ENCODE data around the gene SMARCAD1.

The SMARCAD1 gene

DNA sequence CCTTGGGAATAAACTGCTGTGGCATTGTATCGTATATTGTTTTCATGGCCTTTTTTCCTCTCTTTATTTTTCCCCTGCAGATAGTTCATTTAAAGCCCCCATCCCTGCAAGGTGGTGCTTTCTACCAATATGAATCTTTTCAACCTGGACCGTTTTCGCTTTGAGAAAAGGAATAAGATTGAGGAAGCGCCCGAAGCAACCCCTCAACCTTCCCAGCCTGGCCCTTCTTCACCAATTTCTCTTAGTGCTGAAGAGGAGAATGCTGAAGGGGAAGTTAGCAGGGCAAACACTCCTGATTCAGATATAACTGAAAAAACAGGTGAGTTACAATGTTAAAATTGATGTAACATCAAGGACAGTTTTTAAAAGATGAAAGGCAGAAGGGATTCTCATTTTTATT is 601 bp downstream of the SMARCAD1 start:
- no CpG with 5 or more reads among the region's 5 CpGs for WGBS (ENCODE audit: extremely low coverage, insufficient coverage, insufficient read length)
- peak overlapping the region; percentile 48 for H3K14ac ChIP-seq (ENCODE audit: low read length)
- H3K4me1 ChIP-seq (ENCODE audit: control insufficient read depth in 1 of 2, insufficient read depth in 2 of 2, low read length in 2 of 2): peaks cover 3 to 4% of the 10 kb centered on the region in 2 experiments
- peak overlapping the region; percentile 86 for H2AFZ ChIP-seq (ENCODE audit: insufficient read depth, low read length, poor library complexity)
- peak overlapping the region; percentile 93 for H3K4me2 ChIP-seq (ENCODE audit: low read length)
- peaks cover under 1% of the 10 kb centered on the region for H3K9me3 ChIP-seq (ENCODE audit: insufficient read depth, low read depth, low read length)
- H3K4me3 ChIP-seq (ENCODE audit: low read depth, low read length): peak overlapping the region; percentile 81
- H2AK5ac ChIP-seq (ENCODE audit: low read length): no peak overlapping the region
- H3K79me2 ChIP-seq (ENCODE audit: control insufficient read depth, insufficient read depth, low read length, poor library complexity): peaks cover 6% of the 10 kb centered on the region
- H3K18ac ChIP-seq (ENCODE audit: low read length): no peak overlapping the region
- peak overlapping the region; percentile 84 for H4K12ac ChIP-seq (ENCODE audit: low read depth, low read length)
- H3K36me3 ChIP-seq (ENCODE audit: control insufficient read depth in 1 of 2, insufficient read depth in 2 of 2, low read length in 2 of 2): peaks cover 6% of the 10 kb centered on the region in 2 experiments
- H3K9ac ChIP-seq (ENCODE audit: low read length): peak overlapping the region; percentile 73
- H2BK5ac ChIP-seq (ENCODE audit: low read depth, low read length, poor library complexity): peak overlapping the region; percentile 84
- no peak overlapping the region for H3K27ac ChIP-seq (ENCODE audit: low read depth, low read length)
- no peak overlapping the region for H2BK120ac ChIP-seq (ENCODE audit: insufficient read depth, low read length, poor library complexity)
- H3K79me1 ChIP-seq (ENCODE audit: low read length): peaks cover 6% of the 10 kb centered on the region
- H4K91ac ChIP-seq (ENCODE audit: low read depth, low read length): peak overlapping the region; percentile 87
- no peak overlapping the region for H2BK12ac ChIP-seq (ENCODE audit: low read length)
- H3K27me3 ChIP-seq (ENCODE audit: insufficient read depth, low read length): no peaks in the 10 kb centered on the region
- no peak for DNase-seq
- H3K23ac ChIP-seq (ENCODE audit: low read length): no peak overlapping the region
- peak overlapping the region; percentile 98 for H4K8ac ChIP-seq (ENCODE audit: low read depth, low read length)
- peak overlapping the region; percentile 87 for H3K4ac ChIP-seq (ENCODE audit: low read depth, low read length)

DNA sequence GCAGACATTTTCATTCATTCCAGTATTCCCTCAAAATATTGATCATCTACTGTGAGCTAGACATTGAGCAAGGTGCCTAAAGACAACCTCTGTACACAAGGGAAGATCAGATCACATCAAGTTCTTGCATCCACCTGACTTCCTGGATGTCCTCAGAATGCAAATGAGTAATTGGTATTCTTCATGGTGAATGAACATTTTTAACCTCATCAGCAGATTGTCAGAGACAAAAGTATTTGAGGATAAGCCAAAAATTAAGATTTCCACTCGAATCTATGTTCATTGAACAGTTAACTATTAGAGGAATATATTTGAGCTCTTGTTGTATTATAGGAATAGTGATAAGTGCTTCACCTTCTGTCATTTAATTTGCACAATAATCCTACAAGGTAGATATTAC is 1.3 kb downstream of the SMARCAD1 start:
- H4K8ac ChIP-seq (ENCODE audit: low read depth, low read length): no peak overlapping the region
- H4K12ac ChIP-seq (ENCODE audit: low read depth, low read length): no peak overlapping the region
- H2BK12ac ChIP-seq (ENCODE audit: low read length): no peak overlapping the region
- H3K23ac ChIP-seq (ENCODE audit: low read length): no peak overlapping the region
- no peak overlapping the region for H3K14ac ChIP-seq (ENCODE audit: low read length)
- H3K18ac ChIP-seq (ENCODE audit: low read length): no peak overlapping the region
- H2BK5ac ChIP-seq (ENCODE audit: low read depth, low read length, poor library complexity): no peak overlapping the region
- H3K4me2 ChIP-seq (ENCODE audit: low read length): peak overlapping the region; percentile 93
- no peak for DNase-seq
- H2AK5ac ChIP-seq (ENCODE audit: low read length): no peak overlapping the region
- H3K4me3 ChIP-seq (ENCODE audit: low read depth, low read length): no peak overlapping the region
- no peaks in the 10 kb centered on the region for H3K9me3 ChIP-seq (ENCODE audit: insufficient read depth, low read depth, low read length)
- H2BK120ac ChIP-seq (ENCODE audit: insufficient read depth, low read length, poor library complexity): no peak overlapping the region
- peaks cover 6% of the 10 kb centered on the region for H3K79me2 ChIP-seq (ENCODE audit: control insufficient read depth, insufficient read depth, low read length, poor library complexity)
- WGBS (ENCODE audit: extremely low coverage, insufficient coverage, insufficient read length): no CpG with 5 or more reads among the region's 1 CpG
- H3K36me3 ChIP-seq (ENCODE audit: control insufficient read depth in 1 of 2, insufficient read depth in 2 of 2, low read length in 2 of 2): peaks cover 6% of the 10 kb centered on the region in 2 experiments
- no peak overlapping the region for H3K27ac ChIP-seq (ENCODE audit: low read depth, low read length)
- peaks cover 3 to 4% of the 10 kb centered on the region in 2 experiments for H3K4me1 ChIP-seq (ENCODE audit: control insufficient read depth in 1 of 2, insufficient read depth in 2 of 2, low read length in 2 of 2)
- no peak overlapping the region for H3K9ac ChIP-seq (ENCODE audit: low read length)
- H3K4ac ChIP-seq (ENCODE audit: low read depth, low read length): peak overlapping the region; percentile 87
- H3K27me3 ChIP-seq (ENCODE audit: insufficient read depth, low read length): no peaks in the 10 kb centered on the region
- peaks cover 6% of the 10 kb centered on the region for H3K79me1 ChIP-seq (ENCODE audit: low read length)
- no peak overlapping the region for H4K91ac ChIP-seq (ENCODE audit: low read depth, low read length)
- H2AFZ ChIP-seq (ENCODE audit: insufficient read depth, low read length, poor library complexity): no peak overlapping the region

DNA sequence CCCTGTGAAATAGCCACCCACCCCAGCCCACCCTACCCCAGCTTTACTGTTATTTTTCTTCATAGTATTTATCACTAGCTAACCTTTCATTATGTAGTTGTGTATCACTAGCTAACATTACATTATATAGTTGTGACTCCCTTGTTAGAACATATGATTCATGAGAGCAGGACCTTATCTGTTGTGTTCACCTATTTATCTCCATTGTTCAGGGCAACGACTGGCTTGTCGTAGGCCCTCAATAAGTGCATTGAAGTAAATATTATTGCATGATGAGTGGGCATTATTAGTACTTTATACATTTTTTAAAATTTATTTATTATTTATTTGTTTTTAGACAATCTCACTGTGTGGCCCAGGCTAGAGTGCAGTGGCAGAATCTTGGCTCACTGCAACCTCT is 4.2 kb downstream of the SMARCAD1 start:
- no CpG with 5 or more reads among the region's 2 CpGs for WGBS (ENCODE audit: extremely low coverage, insufficient coverage, insufficient read length)
- H3K27ac ChIP-seq (ENCODE audit: low read depth, low read length): no peak overlapping the region

DNA sequence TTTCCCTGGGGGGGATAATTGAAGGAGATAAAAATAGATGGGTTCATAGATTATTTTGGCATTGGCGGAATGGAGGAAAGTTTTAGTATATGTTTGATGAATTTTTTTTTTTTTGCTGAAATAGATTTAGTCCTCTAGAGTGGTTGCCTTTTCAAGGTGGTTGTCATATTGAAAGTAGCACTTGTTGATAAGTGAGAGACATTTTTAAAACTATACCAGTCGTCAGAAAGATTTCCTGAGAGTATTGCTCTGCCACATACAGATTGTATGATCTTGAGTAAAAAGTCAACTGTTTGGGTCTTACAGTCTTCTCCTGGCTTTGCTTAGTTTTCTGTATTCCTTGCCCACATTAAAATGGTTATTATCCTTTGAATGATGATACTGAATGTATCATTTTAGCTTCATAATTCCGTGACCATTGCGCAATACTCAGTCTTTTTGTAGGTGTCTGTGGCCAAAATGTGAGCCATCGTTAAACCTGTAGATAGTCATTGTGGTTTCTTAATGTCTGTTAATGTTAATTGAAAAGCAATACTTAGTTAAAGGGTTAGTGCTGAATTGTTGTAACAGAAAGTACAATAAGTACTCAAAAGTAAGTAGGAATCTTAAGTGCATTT is 7.1 kb downstream of the SMARCAD1 start:
- Histone ChIP-seq H4K8ac (ENCODE audit: low read depth, low read length) (no peak overlapping the region), H3K27me3 (ENCODE audit: insufficient read depth, low read length) (no peaks in the 10 kb centered on the region)
- WGBS (ENCODE audit: extremely low coverage, insufficient coverage, insufficient read length): 100% methylated on average over 1 of the region's 5 CpGs

More for the DNA sequence above, 4.2 kb downstream of the SMARCAD1 start:
- peaks cover 6% of the 10 kb centered on the region for H3K79me1 ChIP-seq (ENCODE audit: low read length)
- peaks cover 3 to 4% of the 10 kb centered on the region in 2 experiments for H3K4me1 ChIP-seq (ENCODE audit: control insufficient read depth in 1 of 2, insufficient read depth in 2 of 2, low read length in 2 of 2)
- H3K18ac ChIP-seq (ENCODE audit: low read length): no peak overlapping the region
- H4K91ac ChIP-seq (ENCODE audit: low read depth, low read length): no peak overlapping the region
- H3K4me2 ChIP-seq (ENCODE audit: low read length): no peak overlapping the region
- no peak overlapping the region for H3K4ac ChIP-seq (ENCODE audit: low read depth, low read length)
- no peak overlapping the region for H3K4me3 ChIP-seq (ENCODE audit: low read depth, low read length)
- no peak overlapping the region for H2BK120ac ChIP-seq (ENCODE audit: insufficient read depth, low read length, poor library complexity)
- no peak overlapping the region for H2AK5ac ChIP-seq (ENCODE audit: low read length)
- peaks cover 6% of the 10 kb centered on the region for H3K79me2 ChIP-seq (ENCODE audit: control insufficient read depth, insufficient read depth, low read length, poor library complexity)
- no peak overlapping the region for H4K8ac ChIP-seq (ENCODE audit: low read depth, low read length)
- no peak overlapping the region for H2AFZ ChIP-seq (ENCODE audit: insufficient read depth, low read length, poor library complexity)
- no peak for DNase-seq
- H3K14ac ChIP-seq (ENCODE audit: low read length): no peak overlapping the region
- peaks cover 7 to 12% of the 10 kb centered on the region in 2 experiments for H3K36me3 ChIP-seq (ENCODE audit: control insufficient read depth in 1 of 2, insufficient read depth in 2 of 2, low read length in 2 of 2)
- H3K9ac ChIP-seq (ENCODE audit: low read length): no peak overlapping the region
- no peak overlapping the region for H3K23ac ChIP-seq (ENCODE audit: low read length)
- no peak overlapping the region for H2BK5ac ChIP-seq (ENCODE audit: low read depth, low read length, poor library complexity)
- H3K9me3 ChIP-seq (ENCODE audit: insufficient read depth, low read depth, low read length): no peaks in the 10 kb centered on the region
- no peak overlapping the region for H4K12ac ChIP-seq (ENCODE audit: low read depth, low read length)
- H3K27me3 ChIP-seq (ENCODE audit: insufficient read depth, low read length): no peaks in the 10 kb centered on the region
- H2BK12ac ChIP-seq (ENCODE audit: low read length): no peak overlapping the region

More for the DNA sequence above, 7.1 kb downstream of the SMARCAD1 start:
- Histone ChIP-seq H3K4me1 (ENCODE audit: control insufficient read depth in 1 of 2, insufficient read depth in 2 of 2, low read length in 2 of 2) (no peaks in the 10 kb centered on the region), H3K4ac (ENCODE audit: low read depth, low read length) (no peak overlapping the region), H2BK5ac (ENCODE audit: low read depth, low read length, poor library complexity) (no peak overlapping the region), H3K4me2 (ENCODE audit: low read length) (no peak overlapping the region), H3K23ac (ENCODE audit: low read length) (no peak overlapping the region), H3K4me3 (ENCODE audit: low read depth, low read length) (no peak overlapping the region), H3K27ac (ENCODE audit: low read depth, low read length) (no peak overlapping the region), H3K36me3 (ENCODE audit: control insufficient read depth in 1 of 2, insufficient read depth in 2 of 2, low read length in 2 of 2) (peaks cover 11 to 15% of the 10 kb centered on the region in 2 experiments), H2BK120ac (ENCODE audit: insufficient read depth, low read length, poor library complexity) (no peak overlapping the region), H3K14ac (ENCODE audit: low read length) (no peak overlapping the region), H3K79me2 (ENCODE audit: control insufficient read depth, insufficient read depth, low read length, poor library complexity) (no peaks in the 10 kb centered on the region), H4K91ac (ENCODE audit: low read depth, low read length) (no peak overlapping the region), H3K9me3 (ENCODE audit: insufficient read depth, low read depth, low read length) (no peaks in the 10 kb centered on the region), H3K79me1 (ENCODE audit: low read length) (no peaks in the 10 kb centered on the region), H4K12ac (ENCODE audit: low read depth, low read length) (no peak overlapping the region), H3K18ac (ENCODE audit: low read length) (no peak overlapping the region), H2AFZ (ENCODE audit: insufficient read depth, low read length, poor library complexity) (no peak overlapping the region), H3K9ac (ENCODE audit: low read length) (no peak overlapping the region), H2BK12ac (ENCODE audit: low read length) (no peak overlapping the region), H2AK5ac (ENCODE audit: low read length) (no peak overlapping the region)
- no peak for DNase-seq

Measured in trophoblast cell (in vitro differentiated cells and primary cell).